PC-9 (cell line): ENCODE measurements around the gene KLF12. TPM values are rescaled to one million over a fixed set of nuclear protein-coding genes. Genes with fewer than 3 reads are reported as not detected.

Experiments used
- BruUV-seq: library from RNA; stranded (reverse); fragments of 400-500 nt; replicated peaks from 2 replicates; lab custom pipeline; 2021; lab: Mats Ljungman, UMichigan
- CTCF ChIA-PET: fragments of 300-600 bp; sonication (Branson Sonifier 250); formaldehyde crosslinking; loops from one replicate; lab custom pipeline; 2022; ENCODE audit warnings: antibody characterized with exemption; lab: Charles Lee
- POLR2A ChIA-PET: fragments of 300-600 bp; sonication (Branson Sonifier 250); formaldehyde crosslinking; loops from one replicate; lab custom pipeline; 2022; ENCODE audit warnings: antibody characterized with exemption; ENCODE audit not compliant: unreplicated experiment; lab: Charles Lee
- DNase-seq, 2 experiments: peaks; one replicate each; pipeline versions ENCODE4 v3.0.0 to v3.0.0-alpha.2; 2015 to 2022; ENCODE audit warnings: mixed read lengths in 1 of 2
- H2AFZ ChIP-seq: fragments of 200-600 bp; sonication (generic); 2 replicates; pipeline ENCODE4 v1.8.1; 2017; ENCODE audit warnings: antibody characterized with exemption
- H3F3A ChIP-seq: fragments of 200-600 bp; sonication (generic); 2 replicates; pipeline ENCODE4 v1.8.1; 2017; ENCODE audit warnings: antibody characterized with exemption, mild to moderate bottlenecking, low read depth; ENCODE audit not compliant: insufficient read depth
- H3K27ac ChIP-seq: fragments of 200-600 bp; sonication (generic); 2 replicates; pipeline ENCODE4 v1.6.1; 2016; ENCODE audit warnings: mixed run types
- H3K27me3 ChIP-seq: fragments of 200-600 bp; sonication (generic); 2 replicates; pipeline ENCODE4 v1.6.1; 2016; ENCODE audit warnings: low read depth, mixed run types; ENCODE audit not compliant: insufficient read depth
- H3K36me3 ChIP-seq: fragments of 200-600 bp; sonication (generic); 2 replicates; pipeline ENCODE4 v1.6.1; 2016; ENCODE audit warnings: low read depth, mixed run types
- H3K4me1 ChIP-seq: fragments of 200-600 bp; sonication (generic); replicated peaks from 2 replicates; pipeline ENCODE4 v1.6.1; 2016; ENCODE audit warnings: mixed run types; ENCODE audit not compliant: insufficient read depth
- H3K4me2 ChIP-seq: fragments of 200-600 bp; sonication (generic); 2 replicates; pipeline ENCODE4 v1.6.1; 2017; ENCODE audit warnings: mixed run types
- H3K4me3 ChIP-seq: fragments of 200-600 bp; sonication (generic); 2 replicates; pipeline ENCODE4 v1.6.1; 2016; ENCODE audit warnings: mixed run types
- H3K79me2 ChIP-seq: fragments of 200-600 bp; sonication (generic); 2 replicates; pipeline ENCODE4 v1.6.1; 2017; ENCODE audit warnings: low read depth, mixed run types
- H3K9me2 ChIP-seq: fragments of 200-600 bp; sonication (generic); 2 replicates; pipeline ENCODE4 v1.8.1; 2017; ENCODE audit warnings: mild to moderate bottlenecking; ENCODE audit not compliant: insufficient read depth
- H3K9me3 ChIP-seq: fragments of 200-600 bp; sonication (generic); 2 replicates; pipeline ENCODE4 v1.8.1; 2016; ENCODE audit warnings: low read depth; ENCODE audit not compliant: insufficient read depth
- H4K20me1 ChIP-seq: fragments of 200-600 bp; sonication (generic); 2 replicates; pipeline ENCODE4 v1.8.1; 2017; ENCODE audit not compliant: insufficient read depth
- CTCF ChIP-seq: fragments of 200-600 bp; sonication (generic); conservative IDR thresholded peaks from 2 replicates; pipeline ENCODE4 v1.6.1; 2017; ENCODE audit warnings: mixed run types, antibody characterized with exemption, mild to moderate bottlenecking, moderate library complexity
- EZH2 ChIP-seq: fragments of 200-600 bp; sonication (generic); IDR thresholded peaks from 2 replicates; pipeline ENCODE4 v1.8.0; 2017; ENCODE audit warnings: antibody characterized with exemption, low read depth
- intact Hi-C: fragments of 100-400 bp; cut with micrococcal nuclease; formaldehyde crosslinking; loops from one replicate; pipeline ENCODE4 v1.10.0; 2022; ENCODE audit not compliant: unreplicated experiment
- total RNA-seq: library from RNA; stranded (reverse); gene quantifications from 2 replicates; pipeline ENCODE4 v1.2.3, GENCODE V29; 2021

The KLF12 gene
- total RNA-seq, 1 experiment from 2014 or later, result 10.3 TPM

DNA sequence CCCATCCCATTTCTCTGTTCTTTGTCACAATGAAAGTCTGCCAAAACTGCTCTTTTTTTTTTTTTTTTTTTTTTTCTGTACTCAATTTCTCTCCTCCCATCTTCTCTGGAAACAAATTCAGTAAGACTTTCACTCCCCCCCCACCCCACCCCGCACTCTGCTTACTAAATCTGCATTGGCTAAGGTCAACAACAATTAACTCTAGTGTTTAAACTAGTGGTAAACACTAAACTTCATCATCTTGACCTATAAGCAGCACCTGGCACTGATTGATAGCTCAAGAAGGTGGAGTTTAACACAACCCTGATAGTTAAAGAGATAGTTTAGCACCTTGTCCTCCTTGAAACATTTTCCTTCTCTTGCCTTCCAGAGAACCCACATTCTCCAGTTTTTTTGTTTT lies 14.1 kb upstream of the KLF12 start:
- intact Hi-C loops, result no loop called here
- no peak for DNase-seq
- POLR2A ChIA-PET, result no interaction called here
- H3K36me3 ChIP-seq, result no peaks in the 10 kb centered on the region
- no peaks in the 10 kb centered on the region for H3K9me2 ChIP-seq
- H3K27ac ChIP-seq, result no peak overlapping the region
- no peak overlapping the region for H3K4me3 ChIP-seq
- no peaks in the 10 kb centered on the region for H3K27me3 ChIP-seq
- H2AFZ ChIP-seq, result no peak overlapping the region
- H3K79me2 ChIP-seq, result no peaks in the 10 kb centered on the region
- no peaks in the 10 kb centered on the region for H3K4me1 ChIP-seq
- CTCF ChIA-PET, result no interaction called here
- H4K20me1 ChIP-seq, result no peaks in the 10 kb centered on the region
- H3K4me2 ChIP-seq, result no peak overlapping the region
- H3F3A ChIP-seq, result no peaks in the 10 kb centered on the region
- BruUV-seq, result no TSS peak
- no peaks in the 10 kb centered on the region for H3K9me3 ChIP-seq
- TF ChIP-seq EZH2 (no peak), CTCF (no peak)

- H3F3A ChIP-seq, result no peaks in the 10 kb centered on the region
- H3K4me3 ChIP-seq, result no peak overlapping the region
- H3K9me3 ChIP-seq, result no peaks in the 10 kb centered on the region
- intact Hi-C loops, result no loop called here
- no peaks in the 10 kb centered on the region for H3K27me3 ChIP-seq
- H4K20me1 ChIP-seq, result no peaks in the 10 kb centered on the region
- no peak overlapping the region for H2AFZ ChIP-seq
- POLR2A ChIA-PET, result no interaction called here
- no peak for DNase-seq
- no peaks in the 10 kb centered on the region for H3K36me3 ChIP-seq
- H3K9me2 ChIP-seq, result no peaks in the 10 kb centered on the region
- H3K4me1 ChIP-seq, result no peaks in the 10 kb centered on the region
- CTCF ChIA-PET, result interaction anchor here (0.6 kb wide), 1 partner anchor 296 kb away, joined by 13 read pairs; no protein-coding TSS in a partner anchor
- no TSS peak for BruUV-seq
- no peak overlapping the region for H3K4me2 ChIP-seq
- H3K27ac ChIP-seq, result no peak overlapping the region
- no peak for TF ChIP-seq EZH2
- no peak for TF ChIP-seq CTCF
- no peaks in the 10 kb centered on the region for H3K79me2 ChIP-seq
Observed at GRCh38 chr13:74145249-74145975, 11.2 kb upstream of the KLF12 start.

DNA sequence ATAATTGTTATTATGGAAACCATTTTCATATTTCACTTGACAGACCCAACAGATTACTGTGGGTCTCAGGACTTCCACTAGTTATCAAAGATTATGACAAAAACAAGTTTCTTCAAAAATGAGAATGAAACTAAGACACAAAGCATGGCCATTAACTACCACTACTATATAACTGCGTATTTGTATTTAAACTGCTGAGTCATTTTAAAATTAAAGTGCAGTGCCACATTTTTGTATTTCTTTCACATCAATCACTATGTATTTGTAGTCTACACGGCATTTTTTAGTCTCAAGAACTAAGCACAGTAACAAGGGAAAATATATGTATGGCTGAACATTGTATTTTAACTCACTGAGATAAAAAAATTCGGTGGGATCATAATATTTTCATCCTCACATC lies 10.1 kb upstream of the KLF12 start:
- no peaks in the 10 kb centered on the region for H3K79me2 ChIP-seq
- TF ChIP-seq CTCF (no peak), EZH2 (no peak)
- no peaks in the 10 kb centered on the region for H3K4me1 ChIP-seq
- H3K9me3 ChIP-seq, result no peaks in the 10 kb centered on the region
- H2AFZ ChIP-seq, result no peak overlapping the region
- no peak overlapping the region for H3K4me3 ChIP-seq
- CTCF ChIA-PET, result interaction anchor here (0.6 kb wide), 1 partner anchor 295 kb away, joined by 13 read pairs; no protein-coding TSS in a partner anchor
- intact Hi-C loops, result no loop called here
- no peaks in the 10 kb centered on the region for H3K9me2 ChIP-seq
- H3K36me3 ChIP-seq, result no peaks in the 10 kb centered on the region
- H3F3A ChIP-seq, result no peaks in the 10 kb centered on the region
- no peaks in the 10 kb centered on the region for H4K20me1 ChIP-seq
- no peak for DNase-seq
- BruUV-seq, result no TSS peak
- H3K4me2 ChIP-seq, result no peak overlapping the region
- H3K27ac ChIP-seq, result no peak overlapping the region
- no peaks in the 10 kb centered on the region for H3K27me3 ChIP-seq
- POLR2A ChIA-PET, result no interaction called here
